Posterior vena cava (tissue), 2 donors: Measurements from ENCODE around the gene NR5A2. TPM values are rescaled to one million over a fixed set of nuclear protein-coding genes. Genes with fewer than 3 reads are reported as not detected.

Source experiments
- DNase-seq: peaks from one replicate; pipeline ENCODE4 v3.0.0-alpha.2; 2020; ENCODE audit warnings: low spot score
- intact Hi-C, 2 donors: fragments of 100-400 bp; cut with DNase I; formaldehyde crosslinking; loops; one replicate each; pipeline versions ENCODE4 v1.14.1 to v1.14.2; 2022 to 2023
- total RNA-seq, 2 donors: library from RNA; stranded (reverse); fragmentation: NEBNext Ultra II Directional; extraction: Animal tissue kit (Norgen Biotek cat#: 25700); gene quantifications; one replicate each; pipeline ENCODE4 v1.2.1, GENCODE V29; 2021
- donor health status: DM: yes; HTN: yes; CAD: no.
- donor health status: DM: yes; HTN: yes; CAD: no.

Gene NR5A2
- total RNA-seq, 2 donors from 2014 or later = 0.95 to 3.1 TPM

DNA sequence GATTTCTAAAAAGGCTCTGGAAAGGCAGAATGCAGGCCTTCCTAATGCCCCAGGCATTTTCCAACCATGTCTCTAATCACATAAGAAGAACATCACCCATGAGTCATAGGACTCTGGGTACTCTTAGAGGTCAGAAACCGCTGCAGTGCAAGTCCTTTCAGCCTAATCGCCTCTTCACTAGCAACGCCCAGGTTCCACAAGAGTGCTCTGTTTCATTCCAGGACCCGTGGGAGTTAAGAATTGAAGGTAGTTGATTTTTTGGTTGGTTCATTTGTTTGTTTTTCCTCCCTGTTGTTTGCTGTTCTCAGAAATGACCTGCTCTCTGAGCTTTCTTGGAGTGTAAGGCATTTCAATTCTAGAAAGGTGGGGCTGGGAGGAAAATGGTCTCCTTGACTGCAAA is 123.2 kb downstream of the NR5A2 start:
- intact Hi-C loops = no loop called here

DNA sequence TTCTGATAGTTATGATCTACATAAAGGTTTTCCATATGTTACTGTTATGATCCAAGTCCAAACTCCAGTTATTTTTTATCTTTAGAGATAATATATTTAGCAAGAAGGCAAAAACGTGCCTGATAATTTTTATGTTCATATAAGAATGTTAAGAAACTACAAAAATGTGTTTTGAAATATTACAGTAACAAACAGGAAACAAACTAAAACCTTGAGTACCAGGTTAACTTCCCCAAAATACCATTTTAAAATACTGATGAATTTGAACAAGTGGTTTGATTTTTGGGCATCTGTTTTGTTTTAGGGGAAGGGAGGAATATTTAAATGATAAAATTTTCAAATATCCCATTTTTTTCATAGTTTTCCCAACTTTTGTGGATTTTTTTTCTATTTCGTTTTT is 124.8 kb downstream of the NR5A2 start:
- intact Hi-C loops = no loop called here
- no peak for DNase-seq

More for the DNA sequence above, 123.2 kb downstream of the NR5A2 start:
- DNase-seq = no peak

DNA sequence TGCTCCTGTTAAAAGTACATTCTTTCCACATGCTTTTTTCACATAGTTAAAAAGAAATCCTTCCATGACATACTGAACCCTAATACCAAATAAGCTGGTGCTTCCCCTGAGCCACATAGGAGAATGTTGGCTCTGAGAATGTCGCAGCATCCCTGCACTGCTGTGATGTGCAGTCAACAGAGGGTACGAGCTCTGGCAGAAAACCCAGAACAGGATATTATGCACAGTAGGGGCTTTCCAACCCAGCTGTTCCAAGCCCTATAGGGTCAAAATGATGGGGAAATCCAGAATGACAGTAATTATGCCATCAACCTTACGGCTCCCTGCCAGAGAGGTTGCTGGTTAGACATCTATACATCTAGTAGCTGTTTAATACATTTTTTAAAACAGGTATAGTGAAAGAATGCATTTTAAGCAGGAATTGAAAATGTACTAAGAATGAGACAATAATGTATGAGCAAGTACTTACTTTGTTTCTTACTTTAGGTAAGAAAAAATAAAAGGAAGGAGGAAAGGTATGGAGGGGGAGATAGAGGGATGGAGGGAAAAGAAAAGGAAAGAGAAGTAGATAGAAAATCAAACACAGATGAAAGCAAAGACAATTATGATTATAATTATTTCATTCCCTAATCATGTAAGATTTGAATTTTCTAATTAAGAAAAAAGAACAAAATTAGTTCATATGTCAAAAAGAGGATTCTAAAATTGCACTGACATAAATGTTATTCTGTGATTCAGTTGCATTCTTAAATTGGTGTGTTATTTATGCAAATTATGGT is 126.0 kb downstream of the NR5A2 start:
- no peak for DNase-seq
- intact Hi-C loops = no loop called here

- no peak for DNase-seq
- intact Hi-C loops = no loop called here
Observed at GRCh38 chr1:200154069-200154767, 126.7 kb downstream of the NR5A2 start.

DNA sequence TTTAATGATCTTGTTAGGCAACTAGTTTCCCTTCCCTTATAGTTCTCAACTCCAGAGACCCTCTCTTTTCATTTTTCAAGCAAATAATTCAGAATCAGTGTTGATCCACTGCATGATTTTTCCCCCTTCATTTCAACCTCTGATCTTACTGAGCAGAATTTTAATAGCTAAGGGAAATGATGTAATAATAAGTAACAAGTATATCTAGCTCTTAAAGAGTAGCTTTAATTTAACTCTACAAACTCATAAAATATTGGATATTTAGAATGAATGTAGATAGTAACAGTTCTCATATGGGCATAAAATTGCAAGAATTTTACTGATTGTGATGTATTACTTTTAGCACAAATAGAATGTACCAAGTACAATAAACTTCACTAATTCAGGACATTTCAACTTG is 130.2 kb downstream of the NR5A2 start:
- DNase-seq = no peak
- intact Hi-C loops = no loop called here

GRCh38 chr1:200161801-200162200 is 134.3 kb downstream of the NR5A2 start:
- DNase-seq = no peak
- intact Hi-C loops = no loop called here

DNA sequence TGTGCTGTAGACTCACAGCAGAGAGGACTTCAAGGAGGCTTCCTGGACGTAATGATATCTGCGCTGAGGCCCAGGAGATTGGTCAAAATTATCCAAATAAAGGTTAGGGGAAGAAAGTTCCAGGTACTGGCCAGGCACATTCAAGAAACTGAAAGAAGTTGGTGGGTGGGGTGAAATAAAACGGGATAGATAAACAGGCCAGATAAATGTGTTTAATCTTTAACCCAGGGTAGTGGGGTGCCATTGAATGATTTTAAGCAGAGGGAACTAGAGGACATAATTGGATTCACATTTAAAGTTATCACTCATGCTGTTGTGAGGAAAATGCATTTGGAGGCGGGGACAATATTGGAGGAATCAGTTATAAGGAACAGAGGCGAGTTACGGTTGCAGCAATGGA is 134.7 kb downstream of the NR5A2 start:
- DNase-seq = no peak
- intact Hi-C loops = no loop called here

DNA sequence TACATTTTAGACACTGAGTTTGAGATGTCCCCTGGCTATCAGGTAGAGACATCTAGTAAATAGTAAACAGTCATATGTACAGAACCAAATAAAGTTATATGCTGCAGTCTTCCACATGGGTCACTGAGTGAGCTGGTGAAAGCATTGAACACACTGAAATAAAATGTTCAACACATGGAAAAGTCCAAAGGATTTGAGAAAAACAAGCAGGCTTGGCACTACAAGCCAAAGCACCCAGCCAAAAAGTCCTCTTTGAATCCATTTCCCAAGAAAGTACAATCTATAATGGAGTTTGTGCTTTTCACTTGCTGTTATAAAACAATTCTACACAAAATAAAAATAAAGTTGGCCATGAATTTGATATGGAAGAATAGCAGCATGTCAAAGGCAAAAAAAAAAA is 135.4 kb downstream of the NR5A2 start:
- DNase-seq = no peak
- intact Hi-C loops = no loop called here

GRCh38 chr1:200163911-200164310 is 136.4 kb downstream of the NR5A2 start:
- no peak for DNase-seq
- intact Hi-C loops = no loop called here

DNA sequence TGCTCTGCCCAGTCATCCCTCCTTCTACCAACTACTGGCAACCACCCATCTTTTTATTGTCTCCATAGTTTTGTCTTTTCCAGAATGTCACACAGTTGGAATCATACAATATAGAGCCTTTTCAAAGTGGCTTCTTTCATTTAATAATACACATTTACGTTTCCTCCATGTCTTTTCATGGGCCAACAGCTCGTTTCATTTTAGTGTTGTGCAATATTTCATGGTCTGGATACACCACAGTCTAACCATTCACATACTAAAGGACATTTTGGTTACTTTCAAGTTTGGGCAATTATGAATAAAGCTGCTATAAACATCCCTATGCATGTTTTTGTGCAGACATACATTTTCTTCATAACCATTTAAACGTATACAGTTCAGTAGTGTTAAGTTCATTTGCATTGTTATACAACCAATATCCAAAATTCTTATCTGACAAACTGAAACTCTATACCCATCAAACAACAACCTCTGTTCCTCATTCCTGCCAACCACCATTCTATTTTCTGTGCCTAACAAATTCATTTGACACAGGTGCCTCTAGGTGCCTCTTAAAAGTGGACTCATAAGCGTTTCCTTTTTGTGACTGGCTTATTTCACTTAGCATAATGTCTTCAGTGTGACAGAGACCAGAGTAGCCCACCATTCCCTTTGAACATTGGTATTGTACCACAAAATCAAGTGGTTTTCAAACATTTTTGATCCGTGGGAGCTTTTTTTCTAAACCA is 138.1 kb downstream of the NR5A2 start:
- intact Hi-C loops = no loop called here
- no peak for DNase-seq

GRCh38 chr1:200166411-200166810 is 138.9 kb downstream of the NR5A2 start:
- no peak for DNase-seq
- intact Hi-C loops = no loop called here

- intact Hi-C loops = no loop called here
- DNase-seq = no peak
Observed at GRCh38 chr1:200168926-200169325, 141.4 kb downstream of the NR5A2 start.

GRCh38 chr1:200172311-200172710 is 144.8 kb downstream of the NR5A2 start:
- no peak for DNase-seq
- intact Hi-C loops = no loop called here

- intact Hi-C loops = no loop called here
- no peak for DNase-seq
Observed at GRCh38 chr1:200173097-200173618, 145.6 kb downstream of the NR5A2 start.

DNA sequence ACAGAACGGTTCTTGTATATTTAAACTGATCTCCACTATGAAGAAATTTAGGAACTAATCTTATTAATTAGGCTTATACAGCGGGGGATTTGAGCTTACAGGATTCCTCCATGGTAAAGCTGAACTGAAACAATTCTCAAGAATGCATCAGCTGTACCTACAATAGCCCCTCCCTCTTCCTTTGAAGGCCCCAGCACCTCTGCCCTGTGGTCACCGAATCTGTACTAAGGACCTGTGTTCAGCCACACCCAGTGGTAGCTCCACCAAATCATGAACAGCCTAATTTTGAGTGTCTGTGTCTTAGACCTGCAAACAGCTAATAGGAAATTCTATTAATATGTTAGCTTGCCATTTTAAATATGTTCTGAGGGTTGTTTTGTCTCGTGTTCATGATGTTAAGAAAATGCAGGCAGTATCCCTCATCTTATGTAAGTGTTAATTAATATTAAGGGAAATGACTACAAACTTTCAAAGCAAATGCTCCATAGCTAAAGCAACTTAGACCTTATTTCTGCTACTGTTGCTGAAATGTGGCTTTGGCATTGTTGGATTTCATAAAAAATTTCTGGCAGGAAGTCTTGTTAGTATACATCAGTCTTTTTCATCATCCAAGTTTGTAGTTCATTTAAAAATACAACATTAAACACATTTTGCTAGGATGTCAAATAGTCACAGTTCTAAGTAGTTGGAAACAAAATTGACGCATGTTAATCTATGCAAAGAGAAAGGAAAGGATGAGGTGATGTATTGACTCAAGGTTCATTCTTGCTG is 147.2 kb downstream of the NR5A2 start:
- intact Hi-C loops = no loop called here
- no peak for DNase-seq

DNA sequence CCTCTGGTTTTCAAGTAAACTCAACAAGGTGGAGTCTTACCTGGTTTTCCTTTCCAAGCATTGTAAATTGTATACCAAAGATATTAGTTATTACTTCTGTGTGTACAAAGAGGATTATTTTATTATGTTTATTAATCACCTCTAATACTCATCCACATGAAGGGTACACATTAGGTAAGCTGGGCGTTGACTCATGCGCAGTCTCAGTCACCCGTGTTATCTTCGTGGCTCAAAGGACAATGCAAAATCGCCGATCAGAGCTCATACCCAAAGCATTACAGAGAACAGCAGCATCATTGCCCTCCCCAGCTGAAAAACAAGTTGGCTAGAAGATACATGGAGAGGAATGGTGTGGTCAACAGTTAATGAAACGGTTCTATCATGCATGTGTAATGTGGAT is 148.7 kb downstream of the NR5A2 start:
- no peak for DNase-seq

GRCh38 chr1:200176798-200177197 is 149.3 kb downstream of the NR5A2 start:
- no peak for DNase-seq
- intact Hi-C loops = no loop called here

More for the DNA sequence above, 148.7 kb downstream of the NR5A2 start:
- intact Hi-C loops = no loop called here

DNA sequence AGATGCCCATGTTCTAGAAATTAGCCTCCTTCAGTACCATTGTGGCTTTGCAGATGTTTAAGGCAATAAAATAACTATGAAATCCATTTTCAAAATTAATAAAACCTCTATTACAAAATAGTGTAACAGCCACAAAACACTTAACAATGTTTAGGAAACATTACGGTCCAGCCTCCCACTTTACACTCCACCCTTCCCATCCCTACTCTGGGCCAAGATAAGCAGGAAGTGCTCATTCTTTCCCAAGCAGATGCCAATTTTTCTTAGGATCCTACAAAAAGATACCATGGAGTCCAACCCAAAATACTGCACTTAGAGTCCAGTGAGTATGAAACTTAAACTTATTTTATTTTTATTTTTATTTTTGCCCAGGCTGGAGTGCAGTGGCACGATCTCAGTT is 150.8 kb downstream of the NR5A2 start:
- DNase-seq = no peak
- intact Hi-C loops = no loop called here

DNA sequence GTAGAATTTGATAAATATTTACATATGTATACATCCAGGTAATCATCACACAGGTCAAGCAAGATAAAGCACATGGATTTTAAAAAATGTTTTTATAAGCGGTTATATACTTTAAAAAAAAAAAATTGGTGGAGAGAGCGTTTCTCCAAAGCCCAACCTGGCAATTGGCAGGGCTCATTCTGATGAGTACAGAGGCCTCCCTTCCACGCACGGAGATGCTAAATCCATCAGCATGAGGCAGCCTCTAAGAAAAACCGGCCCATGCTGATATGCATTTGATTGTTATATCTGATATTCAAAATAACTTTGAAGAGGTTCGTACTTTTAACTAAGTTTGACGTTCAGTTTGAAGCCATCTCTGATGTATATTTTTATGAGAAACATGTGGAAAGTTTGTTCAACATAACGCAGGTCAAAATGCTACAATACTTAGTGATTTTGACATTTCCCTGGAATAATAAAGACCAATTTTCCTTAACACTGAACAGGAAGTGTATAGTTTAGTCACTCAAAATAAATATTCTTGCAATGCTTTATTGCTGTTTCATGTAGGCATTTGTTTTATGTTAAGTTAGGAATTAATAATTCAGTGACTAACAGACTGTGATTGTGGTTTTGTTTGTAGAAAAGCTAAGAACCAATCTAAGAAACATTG is 151.7 kb downstream of the NR5A2 start:
- intact Hi-C loops = no loop called here
- DNase-seq = no peak
